ENCODE data around the gene PKN3. TPM values are rescaled to one million over a fixed set of nuclear protein-coding genes. Genes with fewer than 3 reads are reported as not detected.

The PKN3 gene
- total and polyA plus RNA-seq, 5 experiments from 2014 or later = 0.98 to 2.2 (median 1.5) TPM

GRCh38 chr9:128712451-128713410, 10.4 kb downstream of the PKN3 start:
- H3K4me3 Mint-ChIP-seq = no peak overlapping the region
- ATAC-seq (no peak), DNase-seq (no peak)
- POLR2A ChIA-PET = interaction anchor here (0.5 to 0.9 kb wide), 2 partner anchors 12 to 156 kb away, joined by 3 to 4 read pairs; no protein-coding TSS in a partner anchor
- H3K27ac Mint-ChIP-seq = no peak overlapping the region
- no peaks in the 10 kb centered on the region for H3K36me3 Mint-ChIP-seq
- no peaks in the 10 kb centered on the region for H3K27me3 Mint-ChIP-seq
- H3K9me3 Mint-ChIP-seq = no peaks in the 10 kb centered on the region
- H3K4me1 Mint-ChIP-seq = peaks cover 0 to 2% (median 0%) of the 10 kb centered on the region in 4 donors

- Mint-ChIP-seq H3K4me3 (no peak overlapping the region), H3K9me3 (no peaks in the 10 kb centered on the region), H3K4me1 (peaks cover 0 to 2% (median 0%) of the 10 kb centered on the region in 4 donors), H3K36me3 (no peaks in the 10 kb centered on the region), H3K27me3 (no peaks in the 10 kb centered on the region), H3K27ac (no peak overlapping the region)
- POLR2A ChIA-PET = interaction anchor here (0.5 to 0.9 kb wide), 2 partner anchors 13 to 82 kb away, joined by 4 read pairs; no protein-coding TSS in a partner anchor
- ATAC-seq (no peak), DNase-seq (no peak)
Observed at GRCh38 chr9:128713411-128713780, 11.1 kb downstream of the PKN3 start.

GRCh38 chr9:128713941-128714573, 11.8 kb downstream of the PKN3 start:
- DNase-seq = no peak
- POLR2A ChIA-PET = interaction anchor here (0.5 to 1.9 kb wide), 2 partner anchors 10 to 82 kb away, joined by 4 to 6 read pairs; partner anchors contain the start of gene ZDHHC12
- peaks cover 0 to 2% (median 0%) of the 10 kb centered on the region in 4 donors for H3K4me1 Mint-ChIP-seq
- ATAC-seq = no peak
- H3K27me3 Mint-ChIP-seq = no peaks in the 10 kb centered on the region
- H3K36me3 Mint-ChIP-seq = no peaks in the 10 kb centered on the region
- no peak overlapping the region for H3K27ac Mint-ChIP-seq
- H3K4me3 Mint-ChIP-seq = no peak overlapping the region
- no peaks in the 10 kb centered on the region for H3K9me3 Mint-ChIP-seq

- Mint-ChIP-seq H3K4me3 (peak overlapping the region in 1 of 10 donors; percentile 10), H3K27ac (no peak overlapping the region), H3K36me3 (no peaks in the 10 kb centered on the region), H3K27me3 (no peaks in the 10 kb centered on the region), H3K9me3 (no peaks in the 10 kb centered on the region), H3K4me1 (peaks cover 0 to 2% (median 0%) of the 10 kb centered on the region in 4 donors)
- POLR2A ChIA-PET = interaction anchor here (0.7 to 1.9 kb wide), 2 partner anchors 10 to 50 kb away, joined by 3 to 6 read pairs; partner anchors contain the start of gene ZDHHC12
- no peak for ATAC-seq
- DNase-seq = no peak
Observed at GRCh38 chr9:128714586-128715435, 12.5 kb downstream of the PKN3 start.

- ATAC-seq (no peak), DNase-seq (no peak)
- Mint-ChIP-seq H3K27me3 (no peaks in the 10 kb centered on the region), H3K27ac (no peak overlapping the region), H3K36me3 (peaks cover 0 to under 1% (median 0%) of the 10 kb centered on the region in 3 donors), H3K9me3 (no peaks in the 10 kb centered on the region), H3K4me3 (no peak overlapping the region), H3K4me1 (peaks cover 0 to 2% (median 0%) of the 10 kb centered on the region in 4 donors)
- POLR2A ChIA-PET = interaction anchor here (0.7 to 1.9 kb wide), 3 partner anchors 9 to 49 kb away, joined by 3 to 6 read pairs (median 6); partner anchors contain the start of gene ZDHHC12
Observed at GRCh38 chr9:128715436-128715750, 13.1 kb downstream of the PKN3 start.

GRCh38 chr9:128716581-128717254, 14.4 kb downstream of the PKN3 start:
- Mint-ChIP-seq H3K36me3 (peaks cover 0 to 9% (median 0%) of the 10 kb centered on the region in 3 donors), H3K27me3 (no peaks in the 10 kb centered on the region), H3K4me1 (peaks cover 0 to 2% (median under 1%) of the 10 kb centered on the region in 4 donors), H3K9me3 (no peaks in the 10 kb centered on the region), H3K27ac (peak overlapping the region in 1 of 10 donors; percentile 72), H3K4me3 (no peak overlapping the region)
- POLR2A ChIA-PET = interaction anchor here (0.7 to 0.8 kb wide), 2 partner anchors 354 to 419 kb away, joined by 3 to 4 read pairs; no protein-coding TSS in a partner anchor
- no peak for DNase-seq
- ATAC-seq = no peak

- DNase-seq (no peak), ATAC-seq (no peak)
- peaks cover 0 to 12% (median 0%) of the 10 kb centered on the region in 3 donors for H3K36me3 Mint-ChIP-seq
- H3K4me1 Mint-ChIP-seq = peaks cover 8 to 14% (median 10%) of the 10 kb centered on the region in 4 donors
- POLR2A ChIA-PET = interaction anchor here (0.6 to 1.7 kb wide), 3 partner anchors 15 to 101 kb away, joined by 4 to 6 read pairs (median 4); partner anchors contain the start of gene SET
- no peak overlapping the region for H3K27ac Mint-ChIP-seq
- H3K27me3 Mint-ChIP-seq = no peaks in the 10 kb centered on the region
- H3K4me3 Mint-ChIP-seq = no peak overlapping the region
- H3K9me3 Mint-ChIP-seq = no peaks in the 10 kb centered on the region
Observed at GRCh38 chr9:128718047-128718446, 15.7 kb downstream of the PKN3 start.

- POLR2A ChIA-PET = interaction anchor here (0.7 to 1.7 kb wide), 2 partner anchors 29 to 143 kb away, joined by 3 to 6 read pairs; partner anchors contain the start of gene SET
- no peak for ATAC-seq
- Mint-ChIP-seq H3K4me3 (no peak overlapping the region), H3K27ac (no peak overlapping the region), H3K36me3 (peaks cover 0 to 12% (median 0%) of the 10 kb centered on the region in 3 donors), H3K4me1 (peaks cover 10 to 18% (median 12%) of the 10 kb centered on the region in 4 donors), H3K9me3 (no peaks in the 10 kb centered on the region), H3K27me3 (no peaks in the 10 kb centered on the region)
- no peak for DNase-seq
Observed at GRCh38 chr9:128718475-128718874, 16.2 kb downstream of the PKN3 start.

- Mint-ChIP-seq H3K36me3 (peaks cover 0 to 12% (median 0%) of the 10 kb centered on the region in 3 donors), H3K27ac (peak overlapping the region in 2 of 10 donors; percentile 43 to 50), H3K9me3 (no peaks in the 10 kb centered on the region), H3K4me1 (peaks cover 21 to 31% (median 25%) of the 10 kb centered on the region in 4 donors), H3K27me3 (no peaks in the 10 kb centered on the region), H3K4me3 (peak overlapping the region in 1 of 10 donors; percentile 41)
- no peak for ATAC-seq
- POLR2A ChIA-PET = no interaction called here
- DNase-seq = no peak
Observed at GRCh38 chr9:128719919-128720605, 17.8 kb downstream of the PKN3 start.

- peak overlapping the region in 3 of 10 donors; percentile 50 to 70 (median 52) for H3K27ac Mint-ChIP-seq
- H3K27me3 Mint-ChIP-seq = no peaks in the 10 kb centered on the region
- peaks cover 21 to 33% (median 31%) of the 10 kb centered on the region in 4 donors for H3K4me1 Mint-ChIP-seq
- POLR2A ChIA-PET = interaction anchor here (1.2 kb wide), 1 partner anchor 20 kb away, joined by 7 read pairs; no protein-coding TSS in a partner anchor
- no peak for ATAC-seq
- no peak overlapping the region for H3K4me3 Mint-ChIP-seq
- peaks cover 0 to 12% (median 0%) of the 10 kb centered on the region in 3 donors for H3K36me3 Mint-ChIP-seq
- H3K9me3 Mint-ChIP-seq = no peaks in the 10 kb centered on the region
- no peak for DNase-seq
Observed at GRCh38 chr9:128720841-128721486, 18.7 kb downstream of the PKN3 start.
